ENCODE data around the gene S100A6.

DNA sequence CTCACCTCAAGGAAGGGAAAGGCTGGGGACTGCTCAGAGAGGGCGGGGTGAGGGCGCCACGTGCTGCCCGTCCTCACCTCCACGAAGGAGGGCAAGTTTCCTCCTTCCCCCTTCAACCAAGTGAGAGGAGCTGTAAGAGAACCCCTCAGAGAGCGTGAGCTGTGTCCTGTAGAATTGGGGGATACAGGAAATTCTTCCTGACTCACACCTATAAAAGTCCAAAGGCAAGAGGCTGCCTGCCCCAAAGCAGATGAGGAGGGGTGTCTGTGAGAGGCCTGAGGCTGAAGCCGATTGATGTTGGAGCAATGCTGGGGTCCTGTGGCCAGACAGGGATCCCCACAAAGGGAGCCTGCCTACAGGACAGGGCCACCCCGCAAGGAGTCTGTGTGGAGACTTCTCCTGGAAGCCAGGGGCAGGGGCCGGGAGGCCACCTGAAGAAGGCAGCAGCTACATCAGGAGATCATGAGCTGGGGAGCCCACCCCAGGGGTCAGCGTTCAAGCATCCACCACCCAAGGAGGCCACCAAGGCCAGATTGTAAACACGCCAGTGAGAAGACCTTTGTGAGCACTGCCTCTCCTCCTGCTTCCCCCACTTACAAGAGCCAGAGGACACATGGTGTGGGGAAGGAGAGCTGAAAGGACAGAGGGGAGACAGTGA is 27.7 kb downstream of the S100A6 start:
- no peak for TF ChIP-seq EZH2 (IDR thresholded peaks at IDR 0.05; ENCODE audit: borderline replicate concordance, insufficient read depth, low read depth, low read length, poor library complexity, severe bottlenecking)
- TF ChIP-seq CTCF (IDR thresholded peaks at IDR 0.05): no peak
